Parathyroid adenoma (tissue), 2 donors: ENCODE data around the gene CHDH.

Experiments used
- H2AFZ ChIP-seq: fragments of 300-600 bp; sonication (generic); one replicate; pipeline ENCODE4 v1.7.0; 2017; ENCODE audit warnings: antibody characterized with exemption, mild to moderate bottlenecking
- H3K27ac ChIP-seq: fragments of 300-600 bp; sonication (generic); one replicate; pipeline ENCODE4 v1.7.0; 2017
- H3K27me3 ChIP-seq: fragments of 300-600 bp; sonication (generic); one replicate; pipeline ENCODE4 v1.7.0; 2017; ENCODE audit warnings: low read length; ENCODE audit not compliant: control insufficient read depth, insufficient read depth
- H3K36me3 ChIP-seq: fragments of 300-600 bp; sonication (generic); one replicate; pipeline ENCODE4 v1.7.0; 2017; ENCODE audit warnings: low read length; ENCODE audit not compliant: control insufficient read depth, insufficient read depth
- H3K4me1 ChIP-seq: fragments of 300-600 bp; sonication (generic); one replicate; pipeline ENCODE4 v1.7.0; 2017; ENCODE audit warnings: control low read depth
- H3K4me2 ChIP-seq: fragments of 300-600 bp; sonication (generic); one replicate; pipeline ENCODE4 v1.7.0; 2017; ENCODE audit warnings: low read length
- H3K4me3 ChIP-seq: fragments of 300-600 bp; sonication (generic); one replicate; pipeline ENCODE4 v1.7.0; 2017; ENCODE audit warnings: low read depth, low read length
- H3K79me2 ChIP-seq: fragments of 300-600 bp; sonication (generic); one replicate; pipeline ENCODE4 v1.7.0; 2017; ENCODE audit warnings: control low read depth
- H3K9ac ChIP-seq: fragments of 300-600 bp; sonication (generic); one replicate; pipeline ENCODE4 v1.7.0; 2017; ENCODE audit warnings: mild to moderate bottlenecking
- H3K9me3 ChIP-seq: fragments of 300-600 bp; sonication (generic); one replicate; pipeline ENCODE4 v1.7.0; 2017; ENCODE audit warnings: low read length; ENCODE audit not compliant: control insufficient read depth
- TF ChIP-seq, protein P1 (sequence below): fragments of 300-600 bp; sonication (generic); IDR thresholded peaks from one replicate; pipeline ENCODE4 v1.7.0; 2017; ENCODE audit warnings: antibody characterized with exemption, mild to moderate bottlenecking
- donor health status: primary hyperparathyroidism.

CHDH gene

DNA sequence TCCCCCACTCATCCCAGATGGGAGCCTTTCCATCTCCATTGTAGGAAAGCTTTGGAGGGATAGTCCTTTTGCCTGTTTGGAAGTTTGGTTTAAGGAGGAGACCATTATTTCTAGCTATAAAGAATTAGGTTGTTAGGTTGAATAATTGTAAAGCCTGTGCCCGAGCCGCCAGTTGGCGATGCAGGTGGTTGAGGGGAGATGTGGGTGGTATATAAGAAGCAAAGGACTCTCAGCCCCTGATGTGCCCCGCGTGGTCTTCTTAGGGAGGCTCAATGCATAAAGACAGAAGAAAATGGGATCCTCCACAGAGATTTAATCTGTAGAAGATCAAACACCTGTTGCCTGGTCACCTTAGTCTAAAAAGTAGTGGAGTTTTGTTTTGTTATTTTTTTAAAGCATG lies 55.7 kb downstream of the CHDH start:
- Histone ChIP-seq H2AFZ (no peak overlapping the region), H3K27me3 (no peaks in the 10 kb centered on the region), H3K4me1 (no peaks in the 10 kb centered on the region), H3K79me2 (no peaks in the 10 kb centered on the region), H3K4me3 (no peak overlapping the region), H3K4me2 (no peak overlapping the region), H3K36me3 (no peaks in the 10 kb centered on the region), H3K9ac (no peak overlapping the region), H3K27ac (no peak overlapping the region), H3K9me3 (no peaks in the 10 kb centered on the region)
- TF ChIP-seq, protein P1, sequence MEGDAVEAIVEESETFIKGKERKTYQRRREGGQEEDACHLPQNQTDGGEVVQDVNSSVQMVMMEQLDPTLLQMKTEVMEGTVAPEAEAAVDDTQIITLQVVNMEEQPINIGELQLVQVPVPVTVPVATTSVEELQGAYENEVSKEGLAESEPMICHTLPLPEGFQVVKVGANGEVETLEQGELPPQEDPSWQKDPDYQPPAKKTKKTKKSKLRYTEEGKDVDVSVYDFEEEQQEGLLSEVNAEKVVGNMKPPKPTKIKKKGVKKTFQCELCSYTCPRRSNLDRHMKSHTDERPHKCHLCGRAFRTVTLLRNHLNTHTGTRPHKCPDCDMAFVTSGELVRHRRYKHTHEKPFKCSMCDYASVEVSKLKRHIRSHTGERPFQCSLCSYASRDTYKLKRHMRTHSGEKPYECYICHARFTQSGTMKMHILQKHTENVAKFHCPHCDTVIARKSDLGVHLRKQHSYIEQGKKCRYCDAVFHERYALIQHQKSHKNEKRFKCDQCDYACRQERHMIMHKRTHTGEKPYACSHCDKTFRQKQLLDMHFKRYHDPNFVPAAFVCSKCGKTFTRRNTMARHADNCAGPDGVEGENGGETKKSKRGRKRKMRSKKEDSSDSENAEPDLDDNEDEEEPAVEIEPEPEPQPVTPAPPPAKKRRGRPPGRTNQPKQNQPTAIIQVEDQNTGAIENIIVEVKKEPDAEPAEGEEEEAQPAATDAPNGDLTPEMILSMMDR = no peak

DNA sequence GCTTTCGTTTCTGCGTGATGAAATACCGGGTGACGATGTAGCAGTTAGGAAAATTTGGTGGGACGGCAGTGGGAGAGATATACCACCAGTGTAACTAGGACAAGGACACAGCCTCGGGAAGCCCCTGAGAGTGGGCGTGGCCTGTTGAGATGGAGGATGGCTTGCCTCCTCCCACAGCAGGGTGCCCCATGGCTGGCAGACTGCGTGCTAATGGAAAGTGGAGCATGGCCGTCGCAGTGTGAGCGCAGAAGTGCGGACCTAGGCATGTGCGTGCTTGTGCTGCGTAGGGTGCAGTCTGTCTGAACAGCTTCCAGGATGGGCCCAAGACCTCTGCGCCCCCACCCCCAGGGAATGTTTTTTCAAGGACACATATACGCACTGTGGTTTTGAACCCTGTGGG lies 56.8 kb downstream of the CHDH start:
- H3K4me2 ChIP-seq = no peak overlapping the region
- H3K36me3 ChIP-seq = no peaks in the 10 kb centered on the region
- H3K27me3 ChIP-seq = no peaks in the 10 kb centered on the region
- H3K79me2 ChIP-seq = no peaks in the 10 kb centered on the region
- no peak overlapping the region for H3K4me3 ChIP-seq
- no peak overlapping the region for H3K9ac ChIP-seq
- H3K4me1 ChIP-seq = no peaks in the 10 kb centered on the region
- TF ChIP-seq, protein P1 = no peak
- no peaks in the 10 kb centered on the region for H3K9me3 ChIP-seq
- no peak overlapping the region for H3K27ac ChIP-seq
- H2AFZ ChIP-seq = no peak overlapping the region

DNA sequence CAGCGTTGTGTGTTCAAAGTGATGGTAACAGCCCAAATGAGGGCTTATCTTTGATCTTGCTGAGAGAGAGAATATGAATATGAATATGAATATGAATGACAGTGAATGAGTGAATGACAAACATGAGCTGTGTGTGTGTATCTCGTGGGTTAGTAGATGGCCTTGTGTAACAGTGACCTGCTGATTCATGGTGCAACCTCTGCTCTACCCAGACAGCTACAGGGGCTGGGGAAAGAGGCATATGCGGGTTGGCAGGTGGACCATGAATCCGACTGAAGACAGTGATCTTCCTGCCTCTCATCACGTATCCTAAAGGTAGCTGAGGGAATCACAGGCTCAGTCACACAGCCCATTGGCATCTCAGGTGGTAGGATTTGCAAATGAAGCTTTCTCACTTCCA lies 58.2 kb downstream of the CHDH start:
- Histone ChIP-seq H3K4me3 (no peak overlapping the region), H3K27ac (no peak overlapping the region), H3K27me3 (no peaks in the 10 kb centered on the region), H3K36me3 (no peaks in the 10 kb centered on the region), H3K9ac (no peak overlapping the region), H3K4me2 (no peak overlapping the region), H2AFZ (no peak overlapping the region), H3K9me3 (no peaks in the 10 kb centered on the region), H3K4me1 (no peaks in the 10 kb centered on the region), H3K79me2 (no peaks in the 10 kb centered on the region)
- TF ChIP-seq, protein P1 = no peak

DNA sequence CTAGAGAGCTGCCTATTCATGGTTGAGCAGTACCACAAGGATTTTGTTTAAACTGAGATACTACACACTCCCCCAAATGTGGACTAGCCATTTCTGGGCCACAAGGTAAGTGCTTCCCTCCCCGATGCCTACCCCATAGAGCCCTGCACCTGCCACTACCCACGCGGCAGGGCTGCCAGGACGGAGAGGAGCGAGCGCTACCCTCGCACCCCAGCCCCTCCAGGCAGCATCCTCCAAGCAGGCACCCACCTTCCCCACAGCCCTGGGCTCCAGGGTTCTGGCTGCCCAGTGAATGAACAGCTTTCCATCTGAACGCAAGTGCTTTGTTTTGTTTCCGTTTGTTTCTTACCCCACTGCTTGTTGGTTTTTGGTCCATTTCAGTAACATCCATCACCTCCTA lies 59.2 kb downstream of the CHDH start:
- Histone ChIP-seq H3K4me2 (no peak overlapping the region), H3K27ac (no peak overlapping the region), H3K4me1 (no peaks in the 10 kb centered on the region), H3K9ac (no peak overlapping the region), H3K79me2 (no peaks in the 10 kb centered on the region), H3K9me3 (no peaks in the 10 kb centered on the region), H2AFZ (no peak overlapping the region), H3K27me3 (no peaks in the 10 kb centered on the region), H3K36me3 (no peaks in the 10 kb centered on the region), H3K4me3 (no peak overlapping the region)
- TF ChIP-seq, protein P1 = no peak

DNA sequence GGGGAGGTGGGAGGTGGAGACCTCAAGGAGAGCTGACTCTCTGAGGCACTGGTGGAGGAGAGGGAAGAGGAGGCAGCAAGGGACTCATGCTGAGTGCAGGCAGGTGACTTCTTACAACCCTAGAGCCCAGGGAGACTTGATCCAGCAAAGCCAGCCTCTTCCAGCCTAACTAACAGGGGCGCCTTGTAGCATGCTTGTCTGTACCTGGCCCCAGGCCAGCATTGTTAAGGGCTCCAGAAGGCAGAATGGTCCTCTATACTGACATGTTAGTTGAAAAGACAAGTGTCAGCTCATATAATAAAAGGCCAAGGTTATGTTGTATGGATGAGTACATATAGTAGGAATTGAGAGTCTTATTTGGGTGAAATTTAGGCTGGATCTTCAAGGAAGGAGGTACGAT lies 65.4 kb downstream of the CHDH start:
- Histone ChIP-seq H3K36me3 (no peaks in the 10 kb centered on the region), H3K4me1 (no peaks in the 10 kb centered on the region), H2AFZ (no peak overlapping the region), H3K4me2 (no peak overlapping the region), H3K27me3 (no peaks in the 10 kb centered on the region), H3K9me3 (no peaks in the 10 kb centered on the region), H3K9ac (no peak overlapping the region), H3K79me2 (no peaks in the 10 kb centered on the region), H3K4me3 (no peak overlapping the region), H3K27ac (no peak overlapping the region)
- TF ChIP-seq, protein P1 = no peak
